Ascending aorta (tissue), 2 donors: ENCODE data around the gene ENPP6. TPM values are rescaled to one million over a fixed set of nuclear protein-coding genes. Genes with fewer than 3 reads are reported as not detected.

Experiments used
- DNase-seq, 2 donors: peaks; one replicate each; pipeline ENCODE4 v3.0.0-alpha.2; 2019; ENCODE audit warnings: low spot score in 2 of 2
- H3K27ac ChIP-seq, 2 donors: fragments of 200-600 bp; sonication (generic); one replicate each; pipeline ENCODE4 v1.5.1; 2016 to 2017; ENCODE audit warnings: mild to moderate bottlenecking in 1 of 2
- H3K27me3 ChIP-seq: fragments of 200-600 bp; sonication (generic); one replicate; pipeline ENCODE4 v1.5.1; 2017
- H3K36me3 ChIP-seq, 2 donors: fragments of 200-600 bp; sonication (generic); one replicate each; pipeline ENCODE4 v1.5.1; 2016
- H3K4me1 ChIP-seq, 2 donors: fragments of 200-600 bp; sonication (generic); one replicate each; pipeline ENCODE4 v1.5.1; 2016 to 2017; ENCODE audit warnings: mild to moderate bottlenecking in 1 of 2
- H3K4me3 ChIP-seq, 2 donors: fragments of 200-600 bp; sonication (generic); one replicate each; pipeline ENCODE4 v1.5.1; 2016 to 2017; ENCODE audit warnings: mild to moderate bottlenecking in 1 of 2
- H3K9me3 ChIP-seq, 2 donors: fragments of 200-600 bp; sonication (generic); one replicate each; pipeline ENCODE4 v1.5.1; 2016
- CTCF ChIP-seq, 3 experiments: fragments of 200-600 bp in 2 of 3; fragments of 450-650 bp in 1 of 3; sonication (generic) in 2 of 3; IDR thresholded peaks; one replicate each; pipeline ENCODE4 v1.5.1; 2016 to 2019; ENCODE audit warnings: antibody characterized with exemption in 3 of 3, mild to moderate bottlenecking in 1 of 3, moderate library complexity in 1 of 3
- intact Hi-C: fragments of 100-400 bp; cut with DNase I; formaldehyde crosslinking; loops from one replicate; pipeline ENCODE4 v1.15.1; 2023
- total RNA-seq: library from RNA; depleted of rRNA; stranded (reverse); fragments of >200 nt; gene quantifications from one replicate; pipeline ENCODE4 v1.1.0, GENCODE V29; 2016

ENPP6 gene
- total RNA-seq, 1 donor from 2014 or later, result not detected

GRCh38 chr4:184200296-184200695 lies 17.4 kb downstream of the ENPP6 start:
- intact Hi-C loops, result no loop called here
- no peak for TF ChIP-seq CTCF (IDR thresholded peaks at IDR 0.05)
- no peak for DNase-seq
- Histone ChIP-seq H3K4me1 (no peaks in the 10 kb centered on the region), H3K4me3 (no peak overlapping the region), H3K9me3 (no peaks in the 10 kb centered on the region), H3K27ac (no peak overlapping the region), H3K36me3 (no peaks in the 10 kb centered on the region), H3K27me3 (no peaks in the 10 kb centered on the region)

GRCh38 chr4:184199780-184200179 lies 17.9 kb downstream of the ENPP6 start:
- no peaks in the 10 kb centered on the region for H3K27me3 ChIP-seq
- intact Hi-C loops, result no loop called here
- no peak for TF ChIP-seq CTCF (IDR thresholded peaks at IDR 0.05)
- H3K36me3 ChIP-seq, result no peaks in the 10 kb centered on the region
- no peak overlapping the region for H3K27ac ChIP-seq
- no peak for DNase-seq
- H3K9me3 ChIP-seq, result no peaks in the 10 kb centered on the region
- no peaks in the 10 kb centered on the region for H3K4me1 ChIP-seq
- no peak overlapping the region for H3K4me3 ChIP-seq

GRCh38 chr4:184198190-184198589 lies 19.5 kb downstream of the ENPP6 start:
- no peaks in the 10 kb centered on the region for H3K4me1 ChIP-seq
- no peak overlapping the region for H3K4me3 ChIP-seq
- H3K27me3 ChIP-seq, result no peaks in the 10 kb centered on the region
- H3K36me3 ChIP-seq, result no peaks in the 10 kb centered on the region
- TF ChIP-seq CTCF (IDR thresholded peaks at IDR 0.05), result no peak
- intact Hi-C loops, result no loop called here
- no peak overlapping the region for H3K27ac ChIP-seq
- no peaks in the 10 kb centered on the region for H3K9me3 ChIP-seq
- DNase-seq, result no peak

- no peak for TF ChIP-seq CTCF (IDR thresholded peaks at IDR 0.05)
- no peak for DNase-seq
- Histone ChIP-seq H3K36me3 (no peaks in the 10 kb centered on the region), H3K4me1 (no peaks in the 10 kb centered on the region), H3K27me3 (no peaks in the 10 kb centered on the region), H3K4me3 (no peak overlapping the region), H3K9me3 (no peaks in the 10 kb centered on the region), H3K27ac (no peak overlapping the region)
- intact Hi-C loops, result no loop called here
Observed at GRCh38 chr4:184197536-184198082, 20.1 kb downstream of the ENPP6 start.

GRCh38 chr4:184196730-184197385 lies 20.8 kb downstream of the ENPP6 start:
- no peak for TF ChIP-seq CTCF (IDR thresholded peaks at IDR 0.05)
- Histone ChIP-seq H3K36me3 (no peaks in the 10 kb centered on the region), H3K4me1 (no peaks in the 10 kb centered on the region), H3K27me3 (no peaks in the 10 kb centered on the region), H3K9me3 (no peaks in the 10 kb centered on the region), H3K4me3 (no peak overlapping the region), H3K27ac (no peak overlapping the region)
- DNase-seq, result no peak
- intact Hi-C loops, result no loop called here
